H9 (cell line): Measurements from ENCODE around the gene SMYD5. TPM values are rescaled to one million over a fixed set of nuclear protein-coding genes. Genes with fewer than 3 reads are reported as not detected.

Experiments used
- DNase-seq: peaks from one replicate; pipeline ENCODE4 v3.0.0-alpha.2; 2017
- H2AFZ ChIP-seq: one replicate; pipeline ENCODE4 v1.6.1; 2013; ENCODE audit warnings: mild to moderate bottlenecking, low read length, control low read depth, moderate library complexity
- H2AK5ac ChIP-seq: 2 replicates; pipeline ENCODE4 v1.6.1; 2013; ENCODE audit warnings: low read length, control low read depth, mixed read lengths; ENCODE audit not compliant: insufficient read length
- H2BK120ac ChIP-seq: one replicate; pipeline ENCODE4 v1.6.1; 2013; ENCODE audit warnings: low read depth, mild to moderate bottlenecking, low read length, control low read depth, inconsistent platforms; ENCODE audit not compliant: poor library complexity, severe bottlenecking
- H2BK12ac ChIP-seq: 2 replicates; pipeline ENCODE4 v1.6.1; 2013; ENCODE audit warnings: low read length, control low read depth, mixed read lengths, low read depth; ENCODE audit not compliant: insufficient read length
- H2BK15ac ChIP-seq: 2 replicates; pipeline ENCODE4 v1.6.1; 2013; ENCODE audit warnings: low read depth, low read length, control low read depth
- H2BK20ac ChIP-seq: one replicate; pipeline ENCODE4 v1.6.1; 2013; ENCODE audit warnings: low read depth, mild to moderate bottlenecking, low read length, control low read depth, inconsistent platforms; ENCODE audit not compliant: poor library complexity, severe bottlenecking
- H2BK5ac ChIP-seq: 2 replicates; pipeline ENCODE4 v1.6.1; 2013; ENCODE audit warnings: low read length, control low read depth, mixed read lengths; ENCODE audit not compliant: insufficient read length
- H3K14ac ChIP-seq: 2 replicates; pipeline ENCODE4 v1.6.1; 2013; ENCODE audit warnings: low read length, control low read depth; ENCODE audit not compliant: insufficient read depth
- H3K18ac ChIP-seq: 2 replicates; pipeline ENCODE4 v1.6.1; 2013; ENCODE audit warnings: low read depth, mild to moderate bottlenecking, mixed read lengths, low read length, control low read depth; ENCODE audit not compliant: insufficient read length
- H3K23ac ChIP-seq: 2 replicates; pipeline ENCODE4 v1.6.1; 2013; ENCODE audit warnings: low read length, control low read depth, mixed read lengths, low read depth; ENCODE audit not compliant: insufficient read length
- H3K23me2 ChIP-seq: 2 replicates; pipeline ENCODE4 v1.6.1; 2013; ENCODE audit warnings: low read depth, mild to moderate bottlenecking, mixed read lengths, low read length, control low read depth; ENCODE audit not compliant: insufficient read length, poor library complexity, severe bottlenecking
- H3K27ac ChIP-seq: 2 replicates; pipeline ENCODE4 v1.5.1; 2013; ENCODE audit warnings: low read length, control low read depth, mixed read lengths, low read depth; ENCODE audit not compliant: insufficient read length
- H3K27me3 ChIP-seq: 2 replicates; pipeline ENCODE4 v1.6.1; 2013; ENCODE audit warnings: low read length, control low read depth, inconsistent platforms; ENCODE audit not compliant: insufficient read depth
- H3K4ac ChIP-seq: 2 replicates; pipeline ENCODE4 v1.6.1; 2013; ENCODE audit warnings: low read depth, mild to moderate bottlenecking, control low read depth, inconsistent platforms, low read length, moderate library complexity
- H3K4me1 ChIP-seq: 2 replicates; pipeline ENCODE4 v1.6.1; 2013; ENCODE audit warnings: low read length, control low read depth, inconsistent platforms; ENCODE audit not compliant: insufficient read depth
- H3K4me2 ChIP-seq: 2 replicates; pipeline ENCODE4 v1.6.1; 2013; ENCODE audit warnings: low read length, control low read depth, mixed read lengths; ENCODE audit not compliant: insufficient read length, insufficient read depth
- H3K56ac ChIP-seq: 2 replicates; pipeline ENCODE4 v1.6.1; 2013; ENCODE audit warnings: low read depth, mild to moderate bottlenecking, mixed read lengths, low read length, control low read depth; ENCODE audit not compliant: insufficient read length
- H3K79me1 ChIP-seq: 2 replicates; pipeline ENCODE4 v1.6.1; 2013; ENCODE audit warnings: low read depth, mild to moderate bottlenecking, moderate library complexity, low read length, control low read depth, inconsistent platforms; ENCODE audit not compliant: insufficient read depth, poor library complexity, severe bottlenecking
- H3K79me2 ChIP-seq: 2 replicates; pipeline ENCODE4 v1.6.1; 2013; ENCODE audit warnings: low read length, control low read depth, inconsistent platforms; ENCODE audit not compliant: insufficient read depth
- H3K9ac ChIP-seq: 2 replicates; pipeline ENCODE4 v1.6.1; 2013; ENCODE audit warnings: low read length, control low read depth, mixed read lengths; ENCODE audit not compliant: insufficient read length; ENCODE audit errors: extremely low read depth
- H3K9me3 ChIP-seq: one replicate; pipeline ENCODE4 v1.6.1; 2013; ENCODE audit warnings: low read depth, low read length, inconsistent platforms; ENCODE audit not compliant: control insufficient read depth
- H3T11ph ChIP-seq: one replicate; pipeline ENCODE4 v1.6.1; 2013; ENCODE audit warnings: mild to moderate bottlenecking, low read length, control low read depth, inconsistent platforms
- H4K20me1 ChIP-seq: one replicate; pipeline ENCODE4 v1.6.1; 2013; ENCODE audit not compliant: control insufficient read depth, insufficient read length, insufficient read depth
- H4K5ac ChIP-seq: 2 replicates; pipeline ENCODE4 v1.6.1; 2013; ENCODE audit warnings: low read depth, mild to moderate bottlenecking, mixed read lengths, low read length, control low read depth; ENCODE audit not compliant: insufficient read length
- H4K8ac ChIP-seq: replicated peaks from 2 replicates; pipeline ENCODE4 v1.6.1; 2013; ENCODE audit warnings: low read length, control low read depth, mixed read lengths, low read depth; ENCODE audit not compliant: insufficient read length
- H4K91ac ChIP-seq: 2 replicates; pipeline ENCODE4 v1.6.1; 2013; ENCODE audit warnings: low read depth, mild to moderate bottlenecking, moderate library complexity, mixed read lengths, low read length, control low read depth; ENCODE audit not compliant: insufficient read length
- H3K27ac Mint-ChIP-seq, 3 experiments: 2 replicates in 2 of 3; 3 replicates in 1 of 3; pipeline ENCODE4 v1.8.0; 2020 to 2021; ENCODE audit warnings: mixed read lengths in 3 of 3, mild to moderate bottlenecking in 1 of 3, moderate library complexity in 1 of 3
- H3K27me3 Mint-ChIP-seq: 2 replicates; pipeline ENCODE4 v1.8.0; 2021; ENCODE audit warnings: low read depth, mild to moderate bottlenecking, moderate library complexity, mixed read lengths
- H3K36me3 Mint-ChIP-seq, 3 experiments: 2 replicates in 2 of 3; 3 replicates in 1 of 3; pipeline ENCODE4 v1.8.0; 2020 to 2021; ENCODE audit warnings: low read depth in 3 of 3, mixed read lengths in 3 of 3; ENCODE audit not compliant: insufficient read depth in 1 of 3
- H3K4me1 Mint-ChIP-seq, 2 experiments: 2 replicates each; pipeline ENCODE4 v1.8.0; 2020; ENCODE audit warnings: mixed read lengths in 2 of 2
- H3K4me3 Mint-ChIP-seq, 2 experiments: 2 replicates in 1 of 2; 3 replicates in 1 of 2; pipeline ENCODE4 v1.8.0; 2020 to 2021; ENCODE audit warnings: mild to moderate bottlenecking in 2 of 2, mixed read lengths in 2 of 2, moderate library complexity in 1 of 2
- H3K9me3 Mint-ChIP-seq, 2 experiments: 2 replicates in 1 of 2; 3 replicates in 1 of 2; pipeline ENCODE4 v1.8.0; 2020; ENCODE audit warnings: mild to moderate bottlenecking in 2 of 2, mixed read lengths in 2 of 2, moderate library complexity in 1 of 2
- WGBS: extraction: QIAGEN DNeasy Blood & Tissue Kit; methylation state at CpG from one replicate; pipeline ENCODE4 v1.1.7; 2013; ENCODE audit warnings: missing lambda C conversion rate, low lambda C conversion rate, mixed read lengths; ENCODE audit not compliant: insufficient read length; ENCODE audit errors: extremely low coverage; 5-methylcytosine and 5-hydroxymethylcytosine counted together
- total RNA-seq: library from RNA; stranded (reverse); gene quantifications from 2 replicates; pipeline ENCODE4 v1.2.1, GENCODE V29; 2021
- TF ChIP-seq, protein P1 (sequence below): fragments of 200-600 bp; sonication (generic); conservative IDR thresholded peaks from 3 replicates; pipeline ENCODE4 v1.8.0; 2021; ENCODE audit warnings: antibody characterized with exemption, mild to moderate bottlenecking

SMYD5 gene
- total RNA-seq, 1 experiment from 2014 or later = 45.2 TPM

DNA sequence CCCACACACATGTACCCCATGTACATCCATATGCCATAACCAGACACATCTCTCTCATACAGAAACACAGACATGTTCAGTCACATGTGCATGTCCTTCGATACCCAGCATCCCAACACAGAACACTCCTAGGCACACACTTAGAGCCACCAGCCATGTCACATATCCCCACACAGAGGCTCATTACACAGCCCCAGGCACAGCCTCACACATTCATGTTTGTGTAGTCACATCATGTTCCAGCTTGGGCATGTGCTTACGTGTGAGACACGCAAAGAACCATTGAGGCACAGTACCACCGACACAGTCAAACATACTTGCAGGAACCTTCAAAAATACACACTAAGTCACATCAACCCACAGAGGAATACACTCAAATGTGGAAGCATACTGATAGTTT is 53.0 kb downstream of the SMYD5 start:
- H3K9me3 ChIP-seq = no peaks in the 10 kb centered on the region
- H4K91ac ChIP-seq = no peak overlapping the region
- H3K56ac ChIP-seq = no peak overlapping the region
- no peak overlapping the region for H3K18ac ChIP-seq
- H3K4me2 ChIP-seq = no peak overlapping the region
- no peak overlapping the region for H2BK20ac ChIP-seq
- no peak overlapping the region for H2BK12ac ChIP-seq
- H3K36me3 Mint-ChIP-seq = peaks cover 4 to 20% (median 14%) of the 10 kb centered on the region in 3 experiments; a peak in 6 of 7 replicates
- H2BK5ac ChIP-seq = no peak overlapping the region
- no peaks in the 10 kb centered on the region for H3K9me3 Mint-ChIP-seq
- H2BK120ac ChIP-seq = no peak overlapping the region
- no peak overlapping the region for H3K4ac ChIP-seq
- no peak overlapping the region for H2AK5ac ChIP-seq
- no peak overlapping the region; a peak in 1 of 5 replicates for H3K4me3 Mint-ChIP-seq
- no peak overlapping the region for H3K27ac ChIP-seq
- no peak overlapping the region for H3T11ph ChIP-seq
- no peak overlapping the region for H3K27ac Mint-ChIP-seq
- no peak overlapping the region for H2BK15ac ChIP-seq
- H3K23me2 ChIP-seq = peaks cover 9% of the 10 kb centered on the region
- no peaks in the 10 kb centered on the region for H3K79me1 ChIP-seq
- H4K5ac ChIP-seq = no peak overlapping the region
- H3K23ac ChIP-seq = no peak overlapping the region
- H3K14ac ChIP-seq = no peak overlapping the region
- WGBS = no CpG with 5 or more reads among the region's 4 CpGs
- H3K27me3 Mint-ChIP-seq = peaks cover 43% of the 10 kb centered on the region
- TF ChIP-seq, protein P1, sequence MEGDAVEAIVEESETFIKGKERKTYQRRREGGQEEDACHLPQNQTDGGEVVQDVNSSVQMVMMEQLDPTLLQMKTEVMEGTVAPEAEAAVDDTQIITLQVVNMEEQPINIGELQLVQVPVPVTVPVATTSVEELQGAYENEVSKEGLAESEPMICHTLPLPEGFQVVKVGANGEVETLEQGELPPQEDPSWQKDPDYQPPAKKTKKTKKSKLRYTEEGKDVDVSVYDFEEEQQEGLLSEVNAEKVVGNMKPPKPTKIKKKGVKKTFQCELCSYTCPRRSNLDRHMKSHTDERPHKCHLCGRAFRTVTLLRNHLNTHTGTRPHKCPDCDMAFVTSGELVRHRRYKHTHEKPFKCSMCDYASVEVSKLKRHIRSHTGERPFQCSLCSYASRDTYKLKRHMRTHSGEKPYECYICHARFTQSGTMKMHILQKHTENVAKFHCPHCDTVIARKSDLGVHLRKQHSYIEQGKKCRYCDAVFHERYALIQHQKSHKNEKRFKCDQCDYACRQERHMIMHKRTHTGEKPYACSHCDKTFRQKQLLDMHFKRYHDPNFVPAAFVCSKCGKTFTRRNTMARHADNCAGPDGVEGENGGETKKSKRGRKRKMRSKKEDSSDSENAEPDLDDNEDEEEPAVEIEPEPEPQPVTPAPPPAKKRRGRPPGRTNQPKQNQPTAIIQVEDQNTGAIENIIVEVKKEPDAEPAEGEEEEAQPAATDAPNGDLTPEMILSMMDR = no peak
- H2AFZ ChIP-seq = no peak overlapping the region
- peaks cover 2% of the 10 kb centered on the region; the same call in 1 of the 2 replicates for H3K4me1 ChIP-seq
- no peak overlapping the region for H4K8ac ChIP-seq
- no peak for DNase-seq
- no peak overlapping the region for H3K9ac ChIP-seq
- H4K20me1 ChIP-seq = no peaks in the 10 kb centered on the region
- H3K79me2 ChIP-seq = no peaks in the 10 kb centered on the region
- peaks cover 9 to 17% of the 10 kb centered on the region in 2 experiments for H3K4me1 Mint-ChIP-seq
- H3K27me3 ChIP-seq = no peaks in the 10 kb centered on the region; the same call in 1 of the 2 replicates
